Measurements from ENCODE around the gene FRA10AC1.

- TF ChIP-seq CTCF (IDR thresholded peaks at IDR 0.05) (no peak), POLR2A (IDR thresholded peaks at IDR 0.05) (no peak)
Observed at GRCh38 chr10:93722550-93722949, 20.2 kb upstream of the FRA10AC1 start.

Measured in testis (tissue), 2 donors.